ENCODE data around the gene GSTM4. TPM values are rescaled to one million over a fixed set of nuclear protein-coding genes. Genes with fewer than 3 reads are reported as not detected.

GSTM4 gene
- total and polyA plus RNA-seq, 2 of the 8 experiments (the other 6 are each of a cell fraction or from before 2014, with no cell fraction given), result 11.3 to 31.4 TPM

DNA sequence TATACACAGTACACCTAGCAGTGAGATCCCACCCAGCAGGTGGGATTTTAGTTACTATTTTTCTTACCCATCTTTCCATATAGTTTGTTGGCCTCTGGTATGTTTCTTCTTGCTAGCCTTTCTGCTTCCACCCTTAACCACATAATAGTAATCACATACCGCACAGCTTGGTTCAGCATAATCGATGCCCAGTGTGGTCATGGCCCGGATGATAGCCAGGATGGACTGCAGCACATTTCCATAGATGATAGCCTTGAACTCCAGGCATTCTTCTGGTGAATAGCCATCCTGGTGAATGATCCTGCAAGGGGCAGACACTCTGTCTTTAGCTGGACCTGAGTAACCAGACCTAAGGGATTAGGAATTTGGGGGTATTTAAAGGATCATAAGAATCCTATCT lies 46.0 kb upstream of the GSTM4 start:
- H2BK20ac ChIP-seq (ENCODE audit: low read length), result no peak overlapping the region
- no peak overlapping the region for H3K14ac ChIP-seq (ENCODE audit: insufficient read length)
- no peaks in the 10 kb centered on the region for H3K36me3 ChIP-seq (ENCODE audit: control insufficient read depth in 2 of 4, insufficient read depth in 4 of 4, low read length in 3 of 4)
- H2BK12ac ChIP-seq (ENCODE audit: low read depth, low read length), result no peak overlapping the region
- H3K4ac ChIP-seq (replicated peaks; ENCODE audit: insufficient read length, low read depth, low read length), result no peak overlapping the region
- no peak overlapping the region for H3K9ac ChIP-seq (replicated peaks in 1 of 4; ENCODE audit: extremely low read depth in 1 of 4, low read depth in 3 of 4, low read length in 3 of 4)
- no peak overlapping the region for H2BK5ac ChIP-seq (ENCODE audit: low read depth, low read length)
- ChIA-PET CTCF (ENCODE audit: partially characterized antibody) (interaction anchor here (0.9 to 2.3 kb wide), 7 partner anchors 12 to 163 kb away, joined by 3 to 12 read pairs (median 3); no protein-coding TSS in a partner anchor), POLR2A (ENCODE audit: partially characterized antibody) (interaction anchor here (1.7 to 1.9 kb wide), 3 partner anchors 10 to 61 kb away, joined by 4 to 6 read pairs (median 6); partner anchors contain the start of gene GNAI3)
- H4K20me1 ChIP-seq (replicated peaks in 1 of 2; ENCODE audit: control insufficient read depth in 1 of 2, insufficient read depth in 2 of 2, low read length in 2 of 2), result no peaks in the 10 kb centered on the region
- H3K4me2 ChIP-seq (ENCODE audit: insufficient read depth in 1 of 2, low read depth in 2 of 2, low read length in 2 of 2), result no peak overlapping the region
- H3K23me2 ChIP-seq (ENCODE audit: low read depth, low read length), result no peaks in the 10 kb centered on the region
- no peak overlapping the region for H4K8ac ChIP-seq (ENCODE audit: extremely low read depth, insufficient read depth, low read length)
- no peak overlapping the region for H2BK120ac ChIP-seq (replicated peaks; ENCODE audit: low read depth, low read length)
- no peak overlapping the region for H3K18ac ChIP-seq (ENCODE audit: extremely low read depth, low read length)
- no peaks in the 10 kb centered on the region for H3K79me1 ChIP-seq (ENCODE audit: low read depth, low read length)
- H3K23ac ChIP-seq (ENCODE audit: insufficient read length), result no peak overlapping the region
- 95% methylated on average over 3 of the region's 3 CpGs; no CpG with 5 or more reads in 1 of the 2 experiments for WGBS, 2 experiments (ENCODE audit: extremely low coverage in 1 of 2, insufficient coverage in 1 of 2, insufficient read length in 1 of 2, insufficient replicate concordance in 2 of 2, low coverage in 1 of 2, low lambda C conversion rate in 2 of 2, missing lambda C conversion rate in 1 of 2)
- FAIRE-seq (no peak), DNase-seq (ENCODE audit: low read depth in 1 of 2, low spot score in 2 of 2) (no peak)
- no peak overlapping the region for H2AK5ac ChIP-seq (ENCODE audit: low read depth, low read length)
- no peak overlapping the region for H3K27ac ChIP-seq (ENCODE audit: low read depth, low read length)
- no peaks in the 10 kb centered on the region for H3K4me1 ChIP-seq (replicated peaks in 1 of 4; ENCODE audit: control insufficient read depth in 3 of 4, insufficient read depth in 4 of 4, low read length in 3 of 4)
- no peaks in the 10 kb centered on the region for H3K79me2 ChIP-seq (ENCODE audit: control insufficient read depth in 1 of 2, insufficient read depth in 2 of 2, low read length in 2 of 2)
- no peak overlapping the region for H2BK15ac ChIP-seq (ENCODE audit: low read length)
- no peaks in the 10 kb centered on the region for H3K9me3 ChIP-seq (ENCODE audit: insufficient read depth in 2 of 2, low read depth in 1 of 2, low read length in 1 of 2)
- H4K5ac ChIP-seq (ENCODE audit: insufficient read length, low read depth, low read length), result no peak overlapping the region
- H3K4me3 ChIP-seq (ENCODE audit: extremely low read depth in 1 of 4, insufficient read depth in 2 of 4, low read depth in 3 of 4, low read length in 4 of 4), result no peak overlapping the region
- H3K27me3 ChIP-seq (replicated peaks in 1 of 4; ENCODE audit: control insufficient read depth in 3 of 4, extremely low read depth in 1 of 4, insufficient read depth in 3 of 4, low read length in 3 of 4), result no peaks in the 10 kb centered on the region
- no peak overlapping the region for H4K91ac ChIP-seq (replicated peaks; ENCODE audit: insufficient read length, low read length)
- no peak overlapping the region for H3K56ac ChIP-seq (replicated peaks; ENCODE audit: insufficient read length, low read depth, low read length)
- H2AFZ ChIP-seq (ENCODE audit: low read length), result no peak overlapping the region
- TF ChIP-seq, protein P1, sequence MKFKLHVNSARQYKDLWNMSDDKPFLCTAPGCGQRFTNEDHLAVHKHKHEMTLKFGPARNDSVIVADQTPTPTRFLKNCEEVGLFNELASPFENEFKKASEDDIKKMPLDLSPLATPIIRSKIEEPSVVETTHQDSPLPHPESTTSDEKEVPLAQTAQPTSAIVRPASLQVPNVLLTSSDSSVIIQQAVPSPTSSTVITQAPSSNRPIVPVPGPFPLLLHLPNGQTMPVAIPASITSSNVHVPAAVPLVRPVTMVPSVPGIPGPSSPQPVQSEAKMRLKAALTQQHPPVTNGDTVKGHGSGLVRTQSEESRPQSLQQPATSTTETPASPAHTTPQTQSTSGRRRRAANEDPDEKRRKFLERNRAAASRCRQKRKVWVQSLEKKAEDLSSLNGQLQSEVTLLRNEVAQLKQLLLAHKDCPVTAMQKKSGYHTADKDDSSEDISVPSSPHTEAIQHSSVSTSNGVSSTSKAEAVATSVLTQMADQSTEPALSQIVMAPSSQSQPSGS (IDR thresholded peaks at IDR 0.05; ENCODE audit: low read length), result no peak
- TF ChIP-seq BRCA1 (IDR thresholded peaks at IDR 0.05; ENCODE audit: low read depth, low read length) (no peak), TEAD4 (IDR thresholded peaks at IDR 0.05; ENCODE audit: low read depth, low read length) (no peak), TAF1 (IDR thresholded peaks at IDR 0.05; ENCODE audit: low read depth, low read length) (no peak), CREB1 (IDR thresholded peaks at IDR 0.05) (no peak), CHD1 (IDR thresholded peaks at IDR 0.05; ENCODE audit: low read depth, low read length) (no peak), POU5F1 (IDR thresholded peaks at IDR 0.05; ENCODE audit: low read depth, low read length) (no peak), HDAC6 (IDR thresholded peaks at IDR 0.05; ENCODE audit: low read depth, low read length) (no peak), RAD21 (IDR thresholded peaks at IDR 0.05 in 1 of 2, conservative IDR thresholded peaks at IDR 0.05 in 1 of 2; ENCODE audit: low read depth in 2 of 2, low read length in 2 of 2) (no peak)
- TF ChIP-seq, protein P2, sequence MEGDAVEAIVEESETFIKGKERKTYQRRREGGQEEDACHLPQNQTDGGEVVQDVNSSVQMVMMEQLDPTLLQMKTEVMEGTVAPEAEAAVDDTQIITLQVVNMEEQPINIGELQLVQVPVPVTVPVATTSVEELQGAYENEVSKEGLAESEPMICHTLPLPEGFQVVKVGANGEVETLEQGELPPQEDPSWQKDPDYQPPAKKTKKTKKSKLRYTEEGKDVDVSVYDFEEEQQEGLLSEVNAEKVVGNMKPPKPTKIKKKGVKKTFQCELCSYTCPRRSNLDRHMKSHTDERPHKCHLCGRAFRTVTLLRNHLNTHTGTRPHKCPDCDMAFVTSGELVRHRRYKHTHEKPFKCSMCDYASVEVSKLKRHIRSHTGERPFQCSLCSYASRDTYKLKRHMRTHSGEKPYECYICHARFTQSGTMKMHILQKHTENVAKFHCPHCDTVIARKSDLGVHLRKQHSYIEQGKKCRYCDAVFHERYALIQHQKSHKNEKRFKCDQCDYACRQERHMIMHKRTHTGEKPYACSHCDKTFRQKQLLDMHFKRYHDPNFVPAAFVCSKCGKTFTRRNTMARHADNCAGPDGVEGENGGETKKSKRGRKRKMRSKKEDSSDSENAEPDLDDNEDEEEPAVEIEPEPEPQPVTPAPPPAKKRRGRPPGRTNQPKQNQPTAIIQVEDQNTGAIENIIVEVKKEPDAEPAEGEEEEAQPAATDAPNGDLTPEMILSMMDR (IDR thresholded peaks at IDR 0.05; ENCODE audit: control extremely low read depth in 1 of 3, insufficient read depth in 1 of 3, low read depth in 1 of 3, low read length in 3 of 3), result no peak
